HG03565 (cell line): ENCODE measurements around the gene PITX2.

Source experiments
- ATAC-seq: cut with Tn5 transposase; IDR thresholded peaks from one replicate; pipeline ENCODE4 v1.9.1; 2021; ENCODE audit warnings: mild to moderate bottlenecking, moderate library complexity; ENCODE audit not compliant: unreplicated experiment

The PITX2 gene

DNA sequence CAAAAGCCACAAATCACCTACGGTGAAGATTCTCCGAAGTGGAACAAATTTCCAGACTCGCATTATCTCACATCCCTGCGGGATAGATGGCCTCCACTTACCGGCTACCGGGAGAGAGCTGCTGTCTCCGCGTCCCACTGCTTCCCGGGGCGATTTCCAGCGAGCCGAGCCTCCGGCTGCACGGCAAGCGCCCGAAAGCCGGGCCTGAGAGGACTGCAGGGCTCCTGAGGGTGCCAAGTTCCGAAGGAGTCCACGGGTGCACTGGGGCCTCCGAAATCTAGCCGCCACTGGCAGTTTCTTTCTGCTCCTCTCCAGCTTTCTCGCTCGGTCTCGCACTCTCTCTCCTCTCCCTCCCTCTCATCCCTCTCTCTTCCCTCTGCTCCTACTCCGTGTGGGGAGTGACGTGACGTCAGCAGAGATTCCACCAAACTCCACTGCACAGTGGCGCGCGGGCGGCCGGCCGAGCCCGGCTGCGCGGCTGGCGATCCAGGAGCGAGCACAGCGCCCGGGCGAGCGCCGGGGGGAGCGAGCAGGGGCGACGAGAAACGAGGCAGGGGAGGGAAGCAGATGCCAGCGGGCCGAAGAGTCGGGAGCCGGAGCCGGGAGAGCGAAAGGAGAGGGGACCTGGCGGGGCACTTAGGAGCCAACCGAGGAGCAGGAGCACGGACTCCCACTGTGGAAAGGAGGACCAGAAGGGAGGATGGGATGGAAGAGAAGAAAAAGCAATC is 14.0 kb upstream of the PITX2 start:
- no peak for ATAC-seq

DNA sequence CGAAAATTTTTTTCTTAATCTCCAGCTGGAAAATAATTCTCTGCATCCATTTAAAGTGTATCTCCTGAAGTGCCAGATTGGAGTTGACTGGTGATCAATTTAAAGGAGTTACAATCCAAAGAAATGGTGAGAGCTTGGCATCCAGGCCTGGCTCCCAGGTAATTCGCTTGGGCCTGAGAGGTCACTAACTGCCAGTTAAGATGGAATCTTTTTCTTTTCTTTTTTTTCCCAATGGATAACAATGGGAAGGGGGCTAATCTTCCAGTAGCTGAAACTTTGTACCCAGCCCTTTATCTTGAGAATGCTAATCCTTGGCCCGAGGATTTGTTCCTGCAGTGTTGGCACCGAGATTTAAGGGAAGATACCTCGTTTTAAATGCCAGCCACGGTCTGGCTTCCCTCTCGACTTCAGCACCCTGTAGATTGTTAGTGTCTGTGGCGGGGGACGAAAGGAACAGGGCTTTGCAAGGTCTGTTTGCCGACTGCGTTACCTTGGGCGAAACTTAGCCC is 13.3 kb upstream of the PITX2 start:
- no peak for ATAC-seq

- ATAC-seq = no peak
These were observed 12.4 kb upstream of the PITX2 start for GRCh38 chr4:110635163-110635865.

GRCh38 chr4:110634350-110635162 is 11.7 kb upstream of the PITX2 start:
- no peak for ATAC-seq

DNA sequence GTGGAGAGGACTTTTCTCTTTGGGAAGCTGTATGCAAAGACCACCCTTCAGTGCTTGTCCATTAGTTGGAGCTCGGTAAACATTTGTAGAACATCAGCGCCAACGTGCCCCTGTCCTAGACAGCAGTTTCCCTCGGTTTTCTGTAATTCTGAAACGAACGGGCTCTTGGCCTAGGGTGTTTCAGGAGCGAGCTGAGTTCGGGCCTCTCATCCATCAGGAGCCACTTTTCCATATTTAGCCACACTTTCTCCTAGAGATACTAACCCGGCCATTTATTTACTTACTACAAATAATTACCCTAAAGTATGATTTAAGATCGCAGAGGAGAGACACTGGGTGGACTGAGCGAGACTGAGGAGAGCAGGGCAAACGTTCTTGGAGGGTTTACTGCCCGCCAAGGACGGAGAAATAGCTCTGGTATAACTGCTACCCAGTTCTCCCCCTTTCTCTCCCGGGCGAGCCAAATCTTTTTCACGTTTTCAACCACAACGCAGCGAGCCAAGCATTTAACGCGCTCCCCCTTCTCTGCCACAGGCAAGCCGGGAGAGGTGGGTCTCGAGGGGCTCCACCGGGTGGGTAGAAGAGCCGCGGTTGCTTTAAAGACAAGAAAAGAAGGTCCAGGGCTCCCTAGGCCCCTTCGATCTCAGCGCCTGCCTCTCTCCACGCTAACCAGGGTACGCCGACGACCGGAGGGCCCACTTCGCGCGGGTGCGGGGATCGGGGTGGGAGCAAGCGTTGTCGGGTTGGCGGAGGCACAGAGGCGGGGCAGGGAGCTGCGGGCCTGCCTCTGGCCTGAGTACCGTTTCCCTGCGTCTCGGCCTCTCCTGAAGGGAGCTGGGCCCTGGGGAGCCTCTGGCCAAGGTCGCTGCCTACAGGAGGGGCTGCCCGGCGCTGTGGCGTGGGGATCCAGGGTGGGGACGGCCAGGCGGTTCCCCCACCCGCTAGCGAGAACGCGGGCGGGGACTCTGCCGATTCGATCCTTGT is 10.8 kb upstream of the PITX2 start:
- no peak for ATAC-seq

- no peak for ATAC-seq
These were observed 9.9 kb upstream of the PITX2 start for GRCh38 chr4:110632506-110633357.

- peak; percentile 95 for ATAC-seq
These were observed 9.0 kb upstream of the PITX2 start for GRCh38 chr4:110631584-110632505.

DNA sequence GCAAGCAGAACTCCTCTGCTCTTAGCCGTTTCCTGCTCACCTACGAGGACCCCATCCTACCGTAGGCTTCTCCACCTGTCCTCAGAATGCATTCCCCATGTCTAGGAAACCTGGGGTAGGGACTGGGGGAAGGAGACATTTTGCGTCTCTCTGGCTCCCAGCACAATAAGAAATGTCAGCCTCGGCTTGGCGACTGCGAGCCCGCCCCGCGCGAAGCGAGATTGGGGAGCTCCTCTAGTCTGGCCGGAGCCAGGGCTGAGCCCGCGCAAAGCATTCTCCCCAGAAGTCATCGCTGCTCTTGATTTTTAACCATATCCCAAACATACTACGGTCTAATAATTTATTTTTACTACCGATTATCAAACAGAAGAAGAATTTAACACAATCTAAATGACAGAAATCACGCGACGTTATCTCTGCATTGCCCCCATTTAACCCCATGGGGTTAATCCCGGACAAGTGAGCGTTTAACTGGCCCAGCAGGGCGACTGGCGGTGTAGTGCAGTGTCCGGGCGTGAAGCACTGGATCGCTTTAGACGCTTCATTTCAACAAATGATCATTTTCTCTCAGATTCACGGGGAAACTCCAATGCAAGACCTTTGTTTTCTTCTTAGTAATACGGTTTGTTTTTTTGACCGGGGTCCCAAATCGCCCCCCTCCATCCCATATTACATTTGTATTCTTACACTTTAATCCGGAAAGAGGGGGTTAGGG is 8.0 kb upstream of the PITX2 start:
- ATAC-seq = no peak

DNA sequence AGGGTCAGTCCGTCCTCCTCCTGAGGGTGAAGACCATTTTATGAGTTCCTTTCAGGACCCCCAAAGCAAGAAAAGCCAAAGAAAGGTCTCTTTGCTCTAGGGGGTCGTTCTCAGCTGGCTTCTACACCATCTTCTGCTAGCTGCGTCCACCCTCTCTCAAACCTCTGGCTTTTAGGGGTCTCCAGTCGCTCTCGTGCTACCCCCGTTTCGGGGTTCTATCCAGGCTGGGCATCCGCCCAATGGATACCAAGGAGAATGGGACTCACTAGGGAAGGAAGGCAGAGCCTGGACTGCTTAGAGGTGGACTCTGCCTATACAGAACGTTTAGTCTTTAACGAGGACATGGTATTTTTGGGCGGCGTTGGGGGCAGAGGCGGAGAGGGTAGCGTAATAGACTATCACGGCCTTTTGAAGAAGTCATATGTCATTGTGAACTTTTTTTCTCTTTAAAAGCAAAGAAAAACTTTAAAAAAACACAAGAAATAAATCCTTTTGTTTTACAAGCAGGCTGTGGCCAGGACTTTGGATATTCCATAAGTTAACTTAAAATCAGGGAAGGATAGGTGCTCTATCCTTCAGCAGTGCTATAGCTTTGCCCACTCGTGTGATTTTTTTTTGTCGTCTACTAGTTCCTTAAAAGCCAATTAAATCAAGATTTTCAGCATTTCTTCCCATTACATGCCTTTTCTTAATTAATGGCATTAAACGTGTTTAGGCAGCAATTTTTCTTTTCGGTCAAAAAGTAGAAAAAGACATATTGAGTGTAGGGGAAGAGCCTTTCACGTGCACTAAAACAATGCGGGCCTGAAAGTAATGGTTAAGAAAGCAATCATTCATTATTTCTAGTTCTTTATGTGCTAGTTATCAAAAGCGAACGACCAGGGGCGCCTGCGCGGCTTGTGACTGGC is 7.2 kb upstream of the PITX2 start:
- ATAC-seq = no peak

GRCh38 chr4:110629214-110629754 is 6.4 kb upstream of the PITX2 start:
- ATAC-seq = no peak

DNA sequence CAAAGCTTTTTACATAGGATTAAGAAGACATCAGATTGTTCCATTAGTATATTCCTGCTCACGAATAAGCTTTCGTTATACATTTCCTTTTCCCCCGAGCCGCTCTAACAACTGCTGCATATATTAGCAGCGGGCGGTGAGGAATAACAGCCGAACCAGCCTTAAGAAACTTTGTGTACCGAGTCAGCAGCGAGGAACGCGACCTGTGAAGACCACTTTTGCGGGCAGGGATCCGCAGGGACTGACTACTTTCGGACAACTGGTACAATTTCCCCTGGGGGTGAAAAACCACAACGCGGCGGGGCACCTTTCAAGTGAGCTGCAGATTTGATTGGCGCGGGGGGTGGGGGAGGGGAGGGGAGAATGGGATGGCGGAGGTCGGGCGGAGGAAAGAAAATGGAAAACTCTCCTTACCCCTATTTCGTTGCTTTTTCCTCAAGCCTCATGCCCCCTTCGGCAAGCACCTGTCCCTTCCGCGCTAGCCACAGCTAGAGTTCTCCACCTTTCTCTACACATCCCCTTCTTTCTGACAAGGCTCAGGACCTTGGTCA is 5.9 kb upstream of the PITX2 start:
- no peak for ATAC-seq

DNA sequence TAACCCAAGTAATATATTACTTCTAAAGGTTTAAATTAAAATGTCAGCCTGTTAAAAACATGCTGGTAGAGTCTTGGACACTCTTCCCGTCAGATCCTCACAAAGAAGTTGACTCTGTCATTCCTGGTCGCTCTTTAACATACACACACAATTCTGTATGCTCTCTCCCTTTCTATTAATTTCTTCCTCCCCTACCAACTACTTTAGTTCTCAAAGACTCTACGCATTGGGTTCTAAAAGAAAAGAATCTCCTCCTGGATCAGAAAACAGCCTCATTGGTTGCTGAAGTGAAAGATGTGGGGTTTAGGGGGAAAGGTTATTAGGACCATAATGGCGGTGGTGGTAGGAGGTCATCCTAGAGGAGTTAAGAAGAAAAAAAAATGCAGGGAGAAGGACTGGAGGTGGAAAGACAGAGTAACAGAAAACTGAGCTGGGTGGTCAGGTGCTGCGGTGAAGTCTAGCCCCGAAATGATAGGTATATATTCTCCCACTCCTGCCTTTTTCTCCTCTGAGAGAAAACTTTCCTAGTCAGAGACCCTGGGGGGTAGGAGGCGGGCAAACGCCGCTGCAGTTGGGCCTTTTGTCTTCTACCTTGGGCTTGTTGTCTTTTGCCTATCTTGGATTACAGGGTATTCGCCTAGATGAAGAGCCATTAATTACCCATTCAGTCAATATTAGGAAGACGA is 5.2 kb upstream of the PITX2 start:
- ATAC-seq = no peak

GRCh38 chr4:110626532-110627153 is 3.8 kb upstream of the PITX2 start:
- no peak for ATAC-seq

- no peak for ATAC-seq
These were observed 2.8 kb upstream of the PITX2 start for GRCh38 chr4:110625576-110626257.
